DND-41 (cell line): Measurements from ENCODE around the gene CCR2.
A peak's percentile ranks its signal among the peaks of the same experiment; 100 is the strongest.

Experiments used
- ATAC-seq: fragments of 200-7000 bp; cut with Tn5 transposase; 3 replicates; pipeline ENCODE4 v1.9.1; 2021; ENCODE audit warnings: low read depth; ENCODE audit not compliant: insufficient read depth
- DNase-seq: peaks from one replicate; pipeline ENCODE4 v3.0.0-alpha.2; 2020
- H2AFZ ChIP-seq: 2 replicates; pipeline ENCODE4 v1.6.0; 2012; ENCODE audit warnings: low read depth, low read length
- H3K27ac ChIP-seq: 2 replicates; pipeline ENCODE4 v1.5.1; 2012; ENCODE audit warnings: low read length, inconsistent platforms
- H3K27me3 ChIP-seq: fragments of 200-600 bp; sonication (generic); 2 replicates; pipeline ENCODE4 v1.6.0; 2012; ENCODE audit warnings: low read length, mild to moderate bottlenecking, inconsistent platforms; ENCODE audit not compliant: insufficient read depth, poor library complexity
- H3K36me3 ChIP-seq: 2 replicates; pipeline ENCODE4 v1.5.1; 2012; ENCODE audit warnings: low read length, inconsistent platforms; ENCODE audit not compliant: insufficient read depth
- H3K4me1 ChIP-seq: 2 replicates; pipeline ENCODE4 v1.5.1; 2012; ENCODE audit warnings: mild to moderate bottlenecking, low read length; ENCODE audit not compliant: insufficient read depth
- H3K4me2 ChIP-seq: 2 replicates; pipeline ENCODE4 v1.6.0; 2012; ENCODE audit warnings: mild to moderate bottlenecking, moderate library complexity, low read length, inconsistent platforms; ENCODE audit not compliant: insufficient read depth
- H3K4me3 ChIP-seq, 2 experiments: fragments of 200-600 bp in 1 of 2; shearing (Covaris generic) in 1 of 2; 2 replicates each; pipeline ENCODE4 v1.5.1; 2012 to 2016; ENCODE audit warnings: inconsistent platforms in 2 of 2, low read length in 2 of 2, mild to moderate bottlenecking in 2 of 2, low read depth in 1 of 2, moderate library complexity in 1 of 2
- H3K79me2 ChIP-seq: 2 replicates; pipeline ENCODE4 v1.6.0; 2012; ENCODE audit warnings: low read length, inconsistent platforms; ENCODE audit not compliant: insufficient read depth
- H3K9ac ChIP-seq: 2 replicates; pipeline ENCODE4 v1.6.0; 2012; ENCODE audit warnings: low read depth, mild to moderate bottlenecking, inconsistent platforms, low read length, moderate library complexity
- H3K9me3 ChIP-seq: 2 replicates; pipeline ENCODE4 v1.5.1; 2012; ENCODE audit warnings: low read length, moderate library complexity, mild to moderate bottlenecking, inconsistent platforms; ENCODE audit not compliant: insufficient read depth, severe bottlenecking
- H4K20me1 ChIP-seq: 2 replicates; pipeline ENCODE4 v1.6.0; 2012; ENCODE audit warnings: low read length; ENCODE audit not compliant: insufficient read depth
- EZH2 ChIP-seq: IDR thresholded peaks from 3 replicates; pipeline ENCODE4 v1.6.1; 2012; ENCODE audit warnings: borderline replicate concordance, low read depth, mild to moderate bottlenecking, moderate library complexity, low read length, inconsistent platforms; ENCODE audit not compliant: severe bottlenecking
- TF ChIP-seq, protein P1 (sequence below): IDR thresholded peaks from 2 replicates; pipeline ENCODE4 v1.5.1; 2012; ENCODE audit warnings: borderline replicate concordance, low read length, moderate library complexity, mild to moderate bottlenecking; ENCODE audit not compliant: poor library complexity, severe bottlenecking; ENCODE audit errors: extremely low read depth

The CCR2 gene

GRCh38 chr3:46350262-46350565 is 3.7 kb upstream of the CCR2 start:
- H3K9ac ChIP-seq, result peak overlapping the region; percentile 37
- H4K20me1 ChIP-seq, result no peaks in the 10 kb centered on the region
- H3K4me1 ChIP-seq, result peaks cover 60% of the 10 kb centered on the region
- H3K4me2 ChIP-seq, result peak overlapping the region; percentile 52
- peak overlapping the region in 1 of 2 experiments; percentile 21; a peak in 2 of 4 replicates for H3K4me3 ChIP-seq
- no peak overlapping the region for H2AFZ ChIP-seq
- H3K9me3 ChIP-seq, result peaks cover 5% of the 10 kb centered on the region
- ATAC-seq (no peak), DNase-seq (no peak)
- no peaks in the 10 kb centered on the region for H3K27me3 ChIP-seq
- peak overlapping the region; percentile 86 for H3K27ac ChIP-seq
- H3K79me2 ChIP-seq, result no peaks in the 10 kb centered on the region
- no peak for TF ChIP-seq EZH2
- TF ChIP-seq, protein P1, sequence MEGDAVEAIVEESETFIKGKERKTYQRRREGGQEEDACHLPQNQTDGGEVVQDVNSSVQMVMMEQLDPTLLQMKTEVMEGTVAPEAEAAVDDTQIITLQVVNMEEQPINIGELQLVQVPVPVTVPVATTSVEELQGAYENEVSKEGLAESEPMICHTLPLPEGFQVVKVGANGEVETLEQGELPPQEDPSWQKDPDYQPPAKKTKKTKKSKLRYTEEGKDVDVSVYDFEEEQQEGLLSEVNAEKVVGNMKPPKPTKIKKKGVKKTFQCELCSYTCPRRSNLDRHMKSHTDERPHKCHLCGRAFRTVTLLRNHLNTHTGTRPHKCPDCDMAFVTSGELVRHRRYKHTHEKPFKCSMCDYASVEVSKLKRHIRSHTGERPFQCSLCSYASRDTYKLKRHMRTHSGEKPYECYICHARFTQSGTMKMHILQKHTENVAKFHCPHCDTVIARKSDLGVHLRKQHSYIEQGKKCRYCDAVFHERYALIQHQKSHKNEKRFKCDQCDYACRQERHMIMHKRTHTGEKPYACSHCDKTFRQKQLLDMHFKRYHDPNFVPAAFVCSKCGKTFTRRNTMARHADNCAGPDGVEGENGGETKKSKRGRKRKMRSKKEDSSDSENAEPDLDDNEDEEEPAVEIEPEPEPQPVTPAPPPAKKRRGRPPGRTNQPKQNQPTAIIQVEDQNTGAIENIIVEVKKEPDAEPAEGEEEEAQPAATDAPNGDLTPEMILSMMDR, result no peak
- H3K36me3 ChIP-seq, result no peaks in the 10 kb centered on the region

- TF ChIP-seq EZH2, result no peak
- TF ChIP-seq, protein P1, result no peak
- no peak for ATAC-seq
- Histone ChIP-seq H3K9ac (no peak overlapping the region), H4K20me1 (no peaks in the 10 kb centered on the region), H3K36me3 (no peaks in the 10 kb centered on the region), H3K4me3 (no peak overlapping the region), H2AFZ (no peak overlapping the region), H3K27ac (0 out of 2 replicates have a peak overlapping the region, but pooled peaks have one; percentile 0), H3K4me2 (no peak overlapping the region), H3K4me1 (peaks cover 60% of the 10 kb centered on the region), H3K79me2 (no peaks in the 10 kb centered on the region), H3K27me3 (no peaks in the 10 kb centered on the region), H3K9me3 (peaks cover 5% of the 10 kb centered on the region)
- DNase-seq, result no peak
Measured at GRCh38 chr3:46351646-46352045, 2.3 kb upstream of the CCR2 start.

DNA sequence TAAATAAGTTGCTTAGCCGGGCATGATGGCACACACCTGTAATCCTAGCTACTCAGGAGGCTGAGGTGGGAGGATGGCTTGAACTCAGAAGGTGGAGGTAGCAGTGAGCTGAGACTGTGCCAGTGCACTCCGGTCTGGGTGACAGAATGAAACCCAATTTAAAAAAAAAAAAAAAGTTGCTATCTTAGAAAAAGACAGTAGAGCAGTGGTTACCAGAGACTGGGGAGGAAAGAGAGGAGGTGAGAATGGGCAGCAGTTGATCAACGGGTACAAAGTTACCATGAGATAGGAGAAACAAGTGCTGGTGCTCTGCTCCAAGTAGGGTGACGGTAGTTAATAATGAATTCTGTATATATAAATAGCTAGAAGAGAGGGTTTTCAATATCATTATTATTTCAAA is 821 bp upstream of the CCR2 start:
- Histone ChIP-seq H2AFZ (no peak overlapping the region), H3K9me3 (no peaks in the 10 kb centered on the region), H3K4me1 (peaks cover 58% of the 10 kb centered on the region), H4K20me1 (no peaks in the 10 kb centered on the region), H3K4me2 (no peak overlapping the region), H3K36me3 (no peaks in the 10 kb centered on the region), H3K27ac (no peak overlapping the region), H3K4me3 (no peak overlapping the region), H3K9ac (no peak overlapping the region), H3K27me3 (no peaks in the 10 kb centered on the region), H3K79me2 (no peaks in the 10 kb centered on the region)
- TF ChIP-seq, protein P1, result no peak
- no peak for TF ChIP-seq EZH2
- DNase-seq, result no peak
- ATAC-seq, result no peak

DNA sequence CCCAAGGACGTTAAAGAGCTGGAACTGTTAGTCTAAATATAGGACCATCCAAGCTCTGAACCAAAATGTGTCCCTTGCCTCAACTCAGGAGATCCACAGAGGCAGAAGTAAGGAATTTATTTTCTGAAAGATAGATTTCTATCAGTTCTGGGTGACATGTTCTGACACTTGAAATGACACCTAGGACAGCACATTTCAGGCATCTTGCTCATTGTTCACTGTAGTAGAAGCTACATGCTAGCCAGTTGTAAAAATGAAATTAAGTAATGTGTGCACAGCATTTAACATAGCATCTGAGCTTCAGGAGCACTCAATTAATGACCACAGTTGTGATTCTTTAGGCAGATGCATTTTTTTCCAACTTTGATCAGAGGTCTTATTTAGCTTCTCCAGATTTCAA is 567 bp downstream of the CCR2 start:
- Histone ChIP-seq H3K27me3 (no peaks in the 10 kb centered on the region), H3K4me2 (no peak overlapping the region)

More for the DNA sequence above, 567 bp downstream of the CCR2 start:
- H3K4me3 ChIP-seq, result no peak overlapping the region
- H3K9me3 ChIP-seq, result no peaks in the 10 kb centered on the region
- DNase-seq, result no peak
- H3K9ac ChIP-seq, result no peak overlapping the region; the same call in 1 of the 2 replicates
- H3K27ac ChIP-seq, result peak overlapping the region; percentile 34; the same call in 1 of the 2 replicates
- ATAC-seq, result no peak
- H3K36me3 ChIP-seq, result no peaks in the 10 kb centered on the region
- peaks cover 44% of the 10 kb centered on the region for H3K4me1 ChIP-seq
- H3K79me2 ChIP-seq, result no peaks in the 10 kb centered on the region
- no peaks in the 10 kb centered on the region for H4K20me1 ChIP-seq
- TF ChIP-seq, protein P1, result no peak
- TF ChIP-seq EZH2, result no peak
- no peak overlapping the region for H2AFZ ChIP-seq
